Stimulated activated CD4-positive, alpha-beta T cell treated with anti-CD3 and anti-CD28 coated beads, Interleukin-15, amount 100 ng/mL, for 24 hours (primary cell): ENCODE data around the gene PGR.

Source experiments
- DNase-seq: peaks from one replicate; pipeline ENCODE4 v3.0.0-alpha.2; 2020

Gene PGR

GRCh38 chr11:101008961-101009689 lies 120.5 kb downstream of the PGR start:
- DNase-seq: no peak

DNA sequence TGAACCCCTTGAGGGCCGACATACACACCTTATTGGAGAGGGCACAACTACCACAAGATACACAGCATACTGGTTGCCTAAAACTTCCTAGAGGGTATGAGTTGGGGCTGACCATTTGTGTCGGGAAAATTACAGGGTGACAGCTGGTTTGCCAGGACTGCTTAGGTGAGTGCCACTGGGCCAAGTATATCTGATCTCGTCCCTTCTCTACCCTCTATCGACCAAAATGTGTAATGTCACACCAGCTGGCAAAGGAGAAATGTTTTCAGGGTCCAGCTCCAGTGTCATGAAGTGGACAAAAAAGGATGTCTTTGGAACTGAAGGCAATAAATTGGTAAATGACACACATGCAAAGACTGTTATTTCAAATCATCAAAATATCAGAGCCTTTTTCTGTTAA lies 126.1 kb downstream of the PGR start:
- no peak for DNase-seq

DNA sequence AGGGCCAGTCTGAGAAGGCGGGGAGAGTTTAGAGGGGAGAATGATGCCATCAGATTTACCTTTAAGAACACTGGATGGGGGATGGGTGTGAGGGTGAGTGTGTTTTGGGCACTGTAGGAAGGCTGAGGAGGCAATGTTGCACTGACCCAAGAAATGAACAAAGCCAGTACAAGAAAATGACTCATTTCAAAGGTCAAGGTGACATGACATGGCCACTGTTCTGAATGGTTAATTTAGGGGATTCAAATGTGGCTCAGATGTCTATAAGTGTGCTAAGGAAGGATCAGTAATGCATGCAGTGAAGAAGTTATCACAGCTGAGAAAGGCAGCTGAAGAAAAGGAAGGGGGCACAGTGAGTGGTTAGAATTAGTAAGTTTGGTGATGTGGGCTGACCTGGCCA lies 129.9 kb downstream of the PGR start:
- no peak for DNase-seq

DNA sequence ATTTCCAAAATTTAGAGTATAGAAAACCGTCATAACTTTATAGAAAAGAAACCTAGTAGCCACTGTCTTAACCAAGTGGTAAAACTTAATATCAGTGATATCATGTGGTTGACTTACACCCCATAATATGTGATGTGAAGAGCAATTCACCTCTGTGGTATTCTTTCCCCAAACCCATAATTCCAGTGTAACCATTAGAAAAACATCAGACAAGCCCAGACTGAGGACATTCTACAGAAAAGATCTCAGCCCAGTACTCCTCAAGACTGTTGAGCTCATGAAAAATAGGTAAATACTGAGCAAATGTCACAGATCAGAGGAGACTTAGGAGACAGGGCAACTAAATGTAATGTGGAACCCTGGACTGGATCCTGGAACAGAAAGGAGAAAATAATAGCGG lies 134.6 kb downstream of the PGR start:
- DNase-seq: no peak

GRCh38 chr11:100991541-100991940 lies 138.1 kb downstream of the PGR start:
- no peak for DNase-seq

DNA sequence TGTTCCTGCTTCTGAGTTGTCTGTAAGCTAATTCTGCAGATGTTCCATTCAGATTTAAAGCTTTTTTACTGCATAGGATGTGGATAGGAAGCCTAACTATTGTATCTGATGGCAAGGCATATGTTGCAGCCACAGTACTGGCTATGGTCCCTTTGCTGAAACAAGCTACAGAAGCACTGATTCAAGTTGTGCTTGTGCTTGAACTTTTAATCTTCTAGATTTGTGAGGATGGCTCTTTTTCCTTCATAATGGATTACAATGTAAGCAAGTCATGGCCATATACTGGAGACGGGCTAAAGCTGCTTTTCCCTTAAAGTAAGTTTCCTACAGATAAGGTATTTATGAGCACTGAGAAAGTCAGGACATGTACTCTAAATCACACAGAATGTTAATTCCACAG lies 138.7 kb downstream of the PGR start:
- DNase-seq: no peak

DNA sequence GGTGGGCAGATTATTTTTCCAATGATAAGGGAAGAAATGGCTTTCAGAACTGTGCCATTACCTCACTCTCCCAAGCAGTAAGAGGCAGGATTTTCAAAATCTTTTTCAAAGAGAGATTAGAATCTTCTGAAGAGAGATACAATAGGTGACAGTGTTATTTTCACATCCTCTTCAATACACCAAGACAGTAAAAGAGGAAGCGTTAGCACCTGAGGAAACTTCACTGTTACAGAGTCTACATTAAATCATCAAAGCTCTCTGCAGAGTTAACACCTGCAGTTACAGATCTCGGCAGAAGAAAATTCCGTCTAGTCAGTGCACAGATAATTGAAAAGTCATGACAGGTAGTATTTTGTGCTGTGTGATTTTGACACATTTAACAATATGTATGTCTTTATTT lies 144.9 kb downstream of the PGR start:
- DNase-seq: no peak

GRCh38 chr11:100981196-100981824 lies 148.3 kb downstream of the PGR start:
- DNase-seq: no peak

- DNase-seq: no peak
Measured at GRCh38 chr11:100980156-100980555, 149.5 kb downstream of the PGR start.
